CD4-positive, CD25-positive, alpha-beta regulatory T cell (primary cell): ENCODE results near the gene ABCF3. TPM values are rescaled to one million over a fixed set of nuclear protein-coding genes. Genes with fewer than 3 reads are reported as not detected.

Source experiments
- ATAC-seq, 2 donors: fragments of 150-1000 bp; cut with Tn5 transposase; one replicate each; pipeline ENCODE4 v1.10.0; 2021; ENCODE audit warnings: low read depth in 2 of 2, moderate number of reproducible peaks in 2 of 2, moderate library complexity in 1 of 2
- DNase-seq, 3 donors: peaks; one replicate each; pipeline versions ENCODE4 v3.0.0 to v3.0.0-alpha.2; 2012 to 2022; ENCODE audit warnings: mixed read lengths in 1 of 3
- H3K27ac ChIP-seq: one replicate; pipeline ENCODE4 v1.7.0; 2013; ENCODE audit warnings: mild to moderate bottlenecking, low read length; ENCODE audit not compliant: insufficient read depth, poor library complexity, severe bottlenecking
- H3K27me3 ChIP-seq: one replicate; pipeline ENCODE4 v1.7.0; 2013; ENCODE audit warnings: low read length; ENCODE audit not compliant: control insufficient read depth, insufficient read depth
- H3K36me3 ChIP-seq: one replicate; pipeline ENCODE4 v1.7.0; 2013; ENCODE audit warnings: mild to moderate bottlenecking, low read length, moderate library complexity; ENCODE audit not compliant: control insufficient read depth, insufficient read depth
- H3K4me1 ChIP-seq: 2 replicates; pipeline ENCODE4 v1.7.0; 2013; ENCODE audit warnings: mild to moderate bottlenecking, low read length; ENCODE audit not compliant: insufficient read depth, control insufficient read depth, poor library complexity, severe bottlenecking
- H3K4me3 ChIP-seq: one replicate; pipeline ENCODE4 v1.7.0; 2013; ENCODE audit warnings: low read depth, mild to moderate bottlenecking, low read length, moderate library complexity
- H3K9me3 ChIP-seq, 2 experiments: 1 replicate in 1 of 2; 2 replicates in 1 of 2; pipeline ENCODE4 v1.7.0; 2013; ENCODE audit warnings: low read length in 2 of 2, mild to moderate bottlenecking in 1 of 2, moderate library complexity in 1 of 2; ENCODE audit not compliant: control insufficient read depth in 2 of 2
- H3K27ac Mint-ChIP-seq, 3 donors: one replicate each; pipeline ENCODE4 v1.8.0; 2020 to 2022; ENCODE audit warnings: mild to moderate bottlenecking in 3 of 3, mixed read lengths in 3 of 3, moderate library complexity in 2 of 3
- H3K27me3 Mint-ChIP-seq: one replicate; pipeline ENCODE4 v1.8.0; 2022; ENCODE audit warnings: mild to moderate bottlenecking, mixed read lengths
- H3K36me3 Mint-ChIP-seq: one replicate; pipeline ENCODE4 v1.8.0; 2020; ENCODE audit warnings: mixed read lengths
- H3K4me1 Mint-ChIP-seq, 4 donors: one replicate each; pipeline ENCODE4 v1.8.0; 2020 to 2022; ENCODE audit warnings: mixed read lengths in 4 of 4, mild to moderate bottlenecking in 1 of 4
- H3K4me3 Mint-ChIP-seq, 4 donors: one replicate each; pipeline ENCODE4 v1.8.0; 2020 to 2022; ENCODE audit warnings: mild to moderate bottlenecking in 4 of 4, mixed read lengths in 4 of 4, moderate library complexity in 3 of 4
- H3K9me3 Mint-ChIP-seq, 7 donors: one replicate each; pipeline ENCODE4 v1.8.0; 2020 to 2022; ENCODE audit warnings: mixed read lengths in 7 of 7, mild to moderate bottlenecking in 3 of 7, moderate library complexity in 2 of 7
- polyA plus RNA-seq, 4 donors: library from polyadenylated mRNA; unstranded; fragments of 300-500 nt; fragmentation: Illumina TruSeq; gene quantifications; one replicate each; pipeline ENCODE4 v1.2.3, GENCODE V29; 2021
- total RNA-seq: library from RNA; stranded (reverse); gene quantifications from one replicate; pipeline ENCODE4 v1.2.3, GENCODE V29; 2022

Gene ABCF3
- total and polyA plus RNA-seq, 5 donors from 2014 or later, result 38.6 to 128 (median 41.1) TPM

DNA sequence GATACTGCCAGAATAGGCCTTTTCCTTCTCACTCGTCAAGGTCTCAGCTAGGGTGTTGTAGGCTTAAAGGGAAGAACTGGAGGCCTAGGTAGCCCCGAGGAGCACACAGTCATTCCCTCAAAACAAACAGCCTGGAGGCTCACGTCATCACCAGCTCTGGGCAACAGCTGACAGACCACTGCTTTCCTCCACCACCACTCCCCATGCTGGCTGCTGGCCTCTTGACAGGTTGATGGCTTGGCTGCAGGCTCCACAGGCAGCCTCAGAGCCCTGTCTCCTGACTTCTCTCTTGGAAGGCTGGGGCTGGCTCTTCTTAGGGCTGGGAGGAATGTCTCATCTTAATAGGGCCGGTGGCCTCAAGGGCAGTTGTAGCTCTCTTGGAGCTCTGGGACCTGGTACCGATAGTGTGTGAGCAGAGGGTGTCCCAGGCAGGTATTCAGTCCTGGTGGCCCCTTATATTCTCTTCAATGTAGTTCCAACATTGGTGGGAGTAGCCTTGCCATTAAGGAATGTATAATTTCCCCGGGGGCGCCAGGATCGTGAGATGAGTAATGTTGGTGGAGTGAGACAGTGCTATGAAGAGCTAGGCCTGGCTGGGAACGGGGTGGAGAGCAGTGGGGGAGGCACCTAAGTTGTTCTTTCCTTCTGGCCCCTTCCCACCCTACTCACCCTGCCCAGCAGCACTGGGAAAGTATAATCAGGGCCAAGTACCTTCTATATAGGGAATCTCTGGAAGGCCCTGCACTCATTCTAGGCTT, 17.5 kb upstream of the ABCF3 start:
- Histone ChIP-seq H3K27me3 (no peaks in the 10 kb centered on the region), H3K4me1 (no peaks in the 10 kb centered on the region), H3K36me3 (peaks cover 33% of the 10 kb centered on the region), H3K27ac (no peak overlapping the region), H3K4me3 (no peak overlapping the region), H3K9me3 (no peaks in the 10 kb centered on the region)
- peaks cover 0 to 2% (median 0%) of the 10 kb centered on the region in 7 donors for H3K9me3 Mint-ChIP-seq
- DNase-seq (no peak), ATAC-seq (no peak)
- peaks cover 37% of the 10 kb centered on the region for H3K36me3 Mint-ChIP-seq
- H3K27me3 Mint-ChIP-seq, result no peaks in the 10 kb centered on the region
- H3K4me3 Mint-ChIP-seq, result peak overlapping the region in 1 of 4 donors; percentile 15
- H3K4me1 Mint-ChIP-seq, result peaks cover 0 to 4% (median 3%) of the 10 kb centered on the region in 4 donors
- no peak overlapping the region for H3K27ac Mint-ChIP-seq

DNA sequence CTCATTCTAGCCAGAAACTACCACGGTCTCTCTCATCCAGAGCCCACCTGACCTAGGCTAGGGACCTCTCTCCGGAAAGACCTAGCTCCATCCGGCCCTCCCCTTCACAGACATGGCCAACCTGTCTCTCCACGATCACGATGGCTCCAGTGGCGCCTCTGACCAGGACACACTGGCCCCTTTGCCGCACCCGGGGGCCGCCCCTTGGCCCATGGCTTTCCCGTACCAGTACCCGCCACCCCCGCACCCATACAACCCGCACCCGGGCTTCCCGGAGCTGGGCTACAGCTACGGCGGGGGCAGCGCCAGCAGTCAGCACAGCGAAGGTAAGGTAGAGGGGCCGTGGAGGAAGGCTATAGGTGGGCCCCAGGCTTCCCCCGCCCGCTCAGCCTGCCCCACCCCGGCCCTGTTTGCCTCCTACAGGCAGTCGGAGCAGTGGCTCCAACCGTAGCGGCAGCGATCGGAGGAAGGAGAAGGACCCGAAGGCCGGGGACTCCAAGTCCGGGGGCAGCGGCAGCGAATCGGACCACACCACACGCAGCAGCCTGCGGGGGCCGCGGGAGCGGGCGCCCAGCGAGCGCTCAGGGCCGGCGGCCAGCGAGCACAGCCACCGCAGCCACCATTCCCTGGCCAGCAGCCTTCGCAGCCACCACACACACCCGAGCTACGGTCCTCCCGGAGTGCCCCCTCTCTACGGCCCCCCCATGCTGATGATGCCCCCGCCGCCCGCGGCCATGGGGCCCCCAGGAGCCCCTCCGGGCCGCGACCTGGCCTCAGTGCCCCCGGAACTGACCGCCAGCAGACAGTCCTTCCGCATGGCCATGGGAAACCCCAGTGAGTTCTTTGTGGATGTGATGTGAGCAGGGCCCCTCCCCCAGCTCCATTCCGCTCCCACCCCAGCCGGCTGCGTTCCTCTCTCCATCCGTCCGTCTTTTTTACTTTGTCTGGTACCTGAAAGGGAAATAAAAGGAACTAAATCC, 15.8 kb upstream of the ABCF3 start:
- no peak for ATAC-seq
- peaks cover 19% of the 10 kb centered on the region for H3K36me3 ChIP-seq
- peaks cover 0 to 2% (median 0%) of the 10 kb centered on the region in 7 donors for H3K9me3 Mint-ChIP-seq
- H3K4me3 Mint-ChIP-seq, result no peak overlapping the region
- no peak overlapping the region for H3K27ac ChIP-seq
- peaks cover 5% of the 10 kb centered on the region for H3K27me3 Mint-ChIP-seq
- DNase-seq, result no peak
- H3K4me1 Mint-ChIP-seq, result peaks cover 3 to 10% (median 6%) of the 10 kb centered on the region in 4 donors
- no peak overlapping the region for H3K27ac Mint-ChIP-seq
- H3K27me3 ChIP-seq, result no peaks in the 10 kb centered on the region
- H3K36me3 Mint-ChIP-seq, result peaks cover 26% of the 10 kb centered on the region
- H3K9me3 ChIP-seq, result no peaks in the 10 kb centered on the region
- no peak overlapping the region for H3K4me3 ChIP-seq
- H3K4me1 ChIP-seq, result peaks cover 3% of the 10 kb centered on the region

DNA sequence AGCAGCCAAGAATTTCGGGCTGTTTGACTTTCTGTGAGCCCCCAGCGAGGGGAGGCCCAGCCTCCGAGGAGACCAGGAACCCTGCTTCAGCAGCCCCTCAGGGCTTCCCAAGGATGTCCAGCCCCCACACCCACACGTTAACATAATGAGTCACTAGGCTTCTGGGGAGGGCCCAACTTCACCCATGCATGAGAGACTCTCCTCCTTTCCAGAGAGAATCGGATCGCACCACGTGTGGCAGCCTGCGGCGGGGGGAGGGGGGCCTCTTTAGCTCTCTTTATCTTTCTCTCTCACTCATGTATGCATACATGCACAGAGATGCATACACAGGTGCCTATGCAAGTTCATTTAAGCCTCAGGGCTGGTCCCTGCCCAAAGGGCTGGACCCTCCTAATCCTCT, 14.4 kb upstream of the ABCF3 start:
- Mint-ChIP-seq H3K27me3 (peaks cover 5% of the 10 kb centered on the region), H3K4me1 (peaks cover 4 to 22% (median 14%) of the 10 kb centered on the region in 4 donors), H3K4me3 (no peak overlapping the region), H3K9me3 (peaks cover 0 to 2% (median 0%) of the 10 kb centered on the region in 7 donors), H3K27ac (no peak overlapping the region), H3K36me3 (peaks cover 15% of the 10 kb centered on the region)
- no peaks in the 10 kb centered on the region for H3K27me3 ChIP-seq
- peaks cover 9% of the 10 kb centered on the region for H3K36me3 ChIP-seq
- no peaks in the 10 kb centered on the region for H3K9me3 ChIP-seq
- H3K4me1 ChIP-seq, result peaks cover 17% of the 10 kb centered on the region
- H3K4me3 ChIP-seq, result no peak overlapping the region
- H3K27ac ChIP-seq, result no peak overlapping the region
- DNase-seq (no peak), ATAC-seq (no peak)

DNA sequence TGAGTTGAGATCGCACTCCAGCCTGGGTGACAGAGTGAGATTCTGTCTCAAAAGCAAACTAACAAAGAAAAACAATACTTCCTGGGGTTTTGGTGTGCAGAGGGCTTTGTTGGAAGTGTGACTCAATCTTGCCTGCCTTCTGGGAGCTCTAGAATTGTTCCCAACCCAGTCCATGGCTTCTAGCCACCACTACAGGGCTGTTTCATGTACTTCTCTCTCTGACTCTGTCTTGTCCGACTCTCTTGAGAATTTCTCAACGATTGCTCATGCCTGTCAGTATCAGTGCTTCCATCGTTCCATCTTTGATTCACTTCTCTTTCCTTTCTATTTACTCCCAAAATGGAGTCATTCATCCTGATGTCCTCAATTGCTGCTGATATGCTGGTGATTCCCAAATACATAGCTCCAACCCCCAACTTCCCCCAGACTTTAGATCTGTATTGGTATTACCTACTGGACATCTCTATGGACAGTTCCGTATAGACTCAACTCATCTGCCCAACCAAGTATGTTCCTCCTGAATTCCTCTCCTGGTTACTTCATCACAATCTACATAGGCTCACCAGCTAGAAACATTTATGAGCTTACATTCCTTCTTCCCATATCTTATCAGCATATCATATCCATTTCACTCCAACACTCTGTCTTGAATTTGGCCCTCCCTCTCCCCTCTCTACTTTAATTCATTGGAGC, 13.2 kb upstream of the ABCF3 start:
- Histone ChIP-seq H3K9me3 (no peaks in the 10 kb centered on the region), H3K4me1 (peaks cover 29% of the 10 kb centered on the region), H3K4me3 (no peak overlapping the region), H3K27ac (no peak overlapping the region), H3K36me3 (peaks cover 6% of the 10 kb centered on the region), H3K27me3 (no peaks in the 10 kb centered on the region)
- peak overlapping the region in 1 of 4 donors; percentile 46 for H3K4me3 Mint-ChIP-seq
- ATAC-seq (no peak), DNase-seq (no peak)
- H3K27me3 Mint-ChIP-seq, result peaks cover 5% of the 10 kb centered on the region
- H3K9me3 Mint-ChIP-seq, result peaks cover 0 to 2% (median 0%) of the 10 kb centered on the region in 7 donors
- no peak overlapping the region for H3K27ac Mint-ChIP-seq
- peaks cover 15% of the 10 kb centered on the region for H3K36me3 Mint-ChIP-seq
- H3K4me1 Mint-ChIP-seq, result peaks cover 4 to 33% (median 20%) of the 10 kb centered on the region in 4 donors

DNA sequence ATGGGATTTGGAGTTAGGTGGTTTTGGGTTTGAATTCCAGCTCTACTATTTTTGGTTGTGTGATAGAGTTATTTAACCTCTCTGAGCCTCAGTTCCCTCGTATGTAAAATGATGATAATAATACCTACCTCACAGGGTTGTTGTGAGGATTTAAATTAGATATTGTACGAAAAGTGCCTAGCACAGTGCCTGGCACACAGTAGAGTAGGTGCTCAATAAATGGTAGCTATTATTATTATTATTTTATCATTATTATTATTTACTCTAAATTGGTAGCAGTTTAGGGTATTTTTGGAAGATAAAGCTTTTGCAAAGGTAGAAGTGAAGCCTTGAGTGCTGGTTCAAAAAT, 12.7 kb upstream of the ABCF3 start:
- no peak overlapping the region for H3K4me3 ChIP-seq
- H3K36me3 ChIP-seq, result peaks cover 8% of the 10 kb centered on the region
- peak overlapping the region in 2 of 4 donors; percentile 66 to 98 for H3K4me3 Mint-ChIP-seq
- peaks cover 4 to 38% (median 25%) of the 10 kb centered on the region in 4 donors for H3K4me1 Mint-ChIP-seq
- H3K27me3 Mint-ChIP-seq, result peaks cover 5% of the 10 kb centered on the region
- peaks cover 29% of the 10 kb centered on the region for H3K4me1 ChIP-seq
- no peaks in the 10 kb centered on the region for H3K27me3 ChIP-seq
- H3K36me3 Mint-ChIP-seq, result peaks cover 20% of the 10 kb centered on the region
- peak overlapping the region in 1 of 3 donors; percentile 69 for H3K27ac Mint-ChIP-seq
- H3K9me3 ChIP-seq, result no peaks in the 10 kb centered on the region
- H3K27ac ChIP-seq, result no peak overlapping the region
- ATAC-seq (no peak), DNase-seq (no peak)
- H3K9me3 Mint-ChIP-seq, result peaks cover 0 to 2% (median 0%) of the 10 kb centered on the region in 7 donors

DNA sequence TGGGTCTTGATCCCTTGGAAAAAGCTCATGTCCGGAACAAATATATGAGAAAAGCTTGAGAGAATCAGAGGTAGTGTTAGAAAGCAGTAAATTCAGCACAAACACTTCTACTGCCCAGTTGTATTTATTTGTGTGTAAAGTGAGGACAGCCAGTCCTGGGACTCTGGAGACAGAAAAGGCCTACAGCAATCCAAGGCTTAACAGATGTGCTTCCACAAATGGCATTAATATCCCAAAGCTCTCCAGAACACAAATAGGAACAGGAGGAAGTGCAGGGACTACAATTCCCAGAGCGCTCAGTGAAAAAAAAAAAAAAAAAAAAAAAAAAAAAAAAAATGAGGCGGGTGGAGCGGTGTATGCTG, 11.7 kb upstream of the ABCF3 start:
- no peaks in the 10 kb centered on the region for H3K9me3 ChIP-seq
- H3K4me3 ChIP-seq, result no peak overlapping the region
- ATAC-seq, result no peak
- peaks cover 17% of the 10 kb centered on the region for H3K36me3 ChIP-seq
- Mint-ChIP-seq H3K4me3 (peak overlapping the region; percentile 96 to 98 (median 97)), H3K27me3 (peaks cover 5% of the 10 kb centered on the region), H3K27ac (peak overlapping the region; percentile 82 to 93 (median 86)), H3K36me3 (peaks cover 22% of the 10 kb centered on the region), H3K9me3 (peaks cover 0 to 2% (median 0%) of the 10 kb centered on the region in 7 donors), H3K4me1 (peaks cover 4 to 44% (median 26%) of the 10 kb centered on the region in 4 donors)
- no peaks in the 10 kb centered on the region for H3K27me3 ChIP-seq
- H3K27ac ChIP-seq, result peak overlapping the region; percentile 48
- DNase-seq, result no peak
- peaks cover 29% of the 10 kb centered on the region for H3K4me1 ChIP-seq
